Parathyroid adenoma (tissue), 2 donors: Measurements from ENCODE around the gene CDH13.

Experiments used
- H2AFZ ChIP-seq: fragments of 300-600 bp; sonication (generic); one replicate; pipeline ENCODE4 v1.7.0; 2017; ENCODE audit warnings: antibody characterized with exemption, mild to moderate bottlenecking
- H3K27ac ChIP-seq: fragments of 300-600 bp; sonication (generic); one replicate; pipeline ENCODE4 v1.7.0; 2017
- H3K27me3 ChIP-seq: fragments of 300-600 bp; sonication (generic); one replicate; pipeline ENCODE4 v1.7.0; 2017; ENCODE audit warnings: low read length; ENCODE audit not compliant: control insufficient read depth, insufficient read depth
- H3K36me3 ChIP-seq: fragments of 300-600 bp; sonication (generic); one replicate; pipeline ENCODE4 v1.7.0; 2017; ENCODE audit warnings: low read length; ENCODE audit not compliant: control insufficient read depth, insufficient read depth
- H3K4me1 ChIP-seq: fragments of 300-600 bp; sonication (generic); one replicate; pipeline ENCODE4 v1.7.0; 2017; ENCODE audit warnings: control low read depth
- H3K4me2 ChIP-seq: fragments of 300-600 bp; sonication (generic); one replicate; pipeline ENCODE4 v1.7.0; 2017; ENCODE audit warnings: low read length
- H3K4me3 ChIP-seq: fragments of 300-600 bp; sonication (generic); one replicate; pipeline ENCODE4 v1.7.0; 2017; ENCODE audit warnings: low read depth, low read length
- H3K79me2 ChIP-seq: fragments of 300-600 bp; sonication (generic); one replicate; pipeline ENCODE4 v1.7.0; 2017; ENCODE audit warnings: control low read depth
- H3K9ac ChIP-seq: fragments of 300-600 bp; sonication (generic); one replicate; pipeline ENCODE4 v1.7.0; 2017; ENCODE audit warnings: mild to moderate bottlenecking
- H3K9me3 ChIP-seq: fragments of 300-600 bp; sonication (generic); one replicate; pipeline ENCODE4 v1.7.0; 2017; ENCODE audit warnings: low read length; ENCODE audit not compliant: control insufficient read depth
- TF ChIP-seq, protein P1 (sequence below): fragments of 300-600 bp; sonication (generic); IDR thresholded peaks from one replicate; pipeline ENCODE4 v1.7.0; 2017; ENCODE audit warnings: antibody characterized with exemption, mild to moderate bottlenecking
- donor health status: primary hyperparathyroidism.

Gene CDH13

DNA sequence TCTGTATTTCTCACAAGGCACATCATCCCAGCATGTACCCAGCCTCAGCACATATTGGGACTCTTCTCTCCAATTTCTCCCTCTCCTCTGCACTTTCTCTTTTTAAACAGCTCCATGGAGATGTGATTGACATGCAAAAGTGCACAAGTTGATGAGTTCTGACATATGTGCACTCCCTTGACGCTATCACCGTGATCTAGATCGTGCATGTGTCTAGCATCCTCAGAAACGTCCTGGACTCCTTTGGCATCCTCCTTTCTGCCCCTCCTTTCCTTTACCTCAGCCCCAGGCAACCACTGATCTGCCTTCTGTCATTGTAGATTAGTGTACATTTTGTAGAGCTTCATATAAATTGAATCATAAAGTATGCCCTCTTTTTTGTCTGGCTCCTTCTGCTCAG lies 1073.0 kb downstream of the CDH13 start:
- Histone ChIP-seq H3K36me3 (no peaks in the 10 kb centered on the region), H3K4me2 (no peak overlapping the region), H3K4me1 (no peaks in the 10 kb centered on the region), H3K9me3 (no peaks in the 10 kb centered on the region), H3K27me3 (no peaks in the 10 kb centered on the region), H3K4me3 (no peak overlapping the region), H3K27ac (no peak overlapping the region), H3K9ac (no peak overlapping the region), H3K79me2 (no peaks in the 10 kb centered on the region), H2AFZ (no peak overlapping the region)
- TF ChIP-seq, protein P1, sequence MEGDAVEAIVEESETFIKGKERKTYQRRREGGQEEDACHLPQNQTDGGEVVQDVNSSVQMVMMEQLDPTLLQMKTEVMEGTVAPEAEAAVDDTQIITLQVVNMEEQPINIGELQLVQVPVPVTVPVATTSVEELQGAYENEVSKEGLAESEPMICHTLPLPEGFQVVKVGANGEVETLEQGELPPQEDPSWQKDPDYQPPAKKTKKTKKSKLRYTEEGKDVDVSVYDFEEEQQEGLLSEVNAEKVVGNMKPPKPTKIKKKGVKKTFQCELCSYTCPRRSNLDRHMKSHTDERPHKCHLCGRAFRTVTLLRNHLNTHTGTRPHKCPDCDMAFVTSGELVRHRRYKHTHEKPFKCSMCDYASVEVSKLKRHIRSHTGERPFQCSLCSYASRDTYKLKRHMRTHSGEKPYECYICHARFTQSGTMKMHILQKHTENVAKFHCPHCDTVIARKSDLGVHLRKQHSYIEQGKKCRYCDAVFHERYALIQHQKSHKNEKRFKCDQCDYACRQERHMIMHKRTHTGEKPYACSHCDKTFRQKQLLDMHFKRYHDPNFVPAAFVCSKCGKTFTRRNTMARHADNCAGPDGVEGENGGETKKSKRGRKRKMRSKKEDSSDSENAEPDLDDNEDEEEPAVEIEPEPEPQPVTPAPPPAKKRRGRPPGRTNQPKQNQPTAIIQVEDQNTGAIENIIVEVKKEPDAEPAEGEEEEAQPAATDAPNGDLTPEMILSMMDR: no peak

DNA sequence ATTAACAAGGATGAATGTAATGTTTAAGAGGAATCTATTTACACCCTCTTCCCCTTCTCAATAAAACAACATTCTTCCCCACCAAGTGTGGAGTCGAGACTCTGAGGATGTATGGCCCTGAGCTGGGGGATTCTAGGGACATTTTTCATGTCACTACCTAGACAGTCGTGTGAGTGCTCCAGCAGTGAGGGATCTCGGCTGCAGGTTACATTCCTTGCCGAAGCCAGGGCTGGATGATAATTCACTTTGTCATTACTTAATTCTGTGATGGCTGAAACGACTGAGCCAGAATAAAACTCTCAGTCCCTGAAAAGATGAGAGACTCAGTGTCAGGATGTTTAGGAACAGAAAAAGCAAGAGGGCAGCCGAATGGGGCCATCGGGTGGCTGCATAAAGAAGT lies 1074.1 kb downstream of the CDH13 start:
- Histone ChIP-seq H2AFZ (no peak overlapping the region), H3K27ac (no peak overlapping the region), H3K36me3 (no peaks in the 10 kb centered on the region), H3K27me3 (no peaks in the 10 kb centered on the region), H3K9me3 (no peaks in the 10 kb centered on the region), H3K79me2 (no peaks in the 10 kb centered on the region), H3K4me1 (no peaks in the 10 kb centered on the region), H3K4me3 (no peak overlapping the region), H3K9ac (no peak overlapping the region), H3K4me2 (no peak overlapping the region)
- TF ChIP-seq, protein P1: no peak

DNA sequence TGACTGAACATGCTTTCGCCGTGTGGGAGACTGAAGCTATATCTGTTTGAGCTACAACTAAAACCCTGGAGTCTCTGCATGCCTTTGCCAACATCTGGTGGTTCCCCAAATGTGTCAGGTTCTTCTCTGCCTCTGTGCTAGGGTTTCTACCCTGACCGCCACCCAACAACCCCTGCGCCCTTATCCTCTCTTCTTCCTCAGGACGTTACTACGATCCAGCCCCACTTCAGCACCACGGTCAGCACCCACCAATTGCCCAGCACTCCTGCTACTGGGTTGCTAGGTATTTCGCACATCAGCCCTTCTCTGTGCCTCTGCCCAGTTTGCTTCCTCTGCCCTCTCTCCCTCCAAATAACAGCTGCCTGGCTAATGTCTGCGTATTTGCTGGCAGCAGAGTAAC lies 1074.7 kb downstream of the CDH13 start:
- H3K4me2 ChIP-seq: no peak overlapping the region
- H3K27me3 ChIP-seq: no peaks in the 10 kb centered on the region
- no peak overlapping the region for H3K27ac ChIP-seq
- TF ChIP-seq, protein P1: no peak
- no peak overlapping the region for H3K9ac ChIP-seq
- no peaks in the 10 kb centered on the region for H3K9me3 ChIP-seq
- H3K36me3 ChIP-seq: no peaks in the 10 kb centered on the region
- no peak overlapping the region for H2AFZ ChIP-seq
- no peaks in the 10 kb centered on the region for H3K79me2 ChIP-seq
- no peak overlapping the region for H3K4me3 ChIP-seq
- no peaks in the 10 kb centered on the region for H3K4me1 ChIP-seq

DNA sequence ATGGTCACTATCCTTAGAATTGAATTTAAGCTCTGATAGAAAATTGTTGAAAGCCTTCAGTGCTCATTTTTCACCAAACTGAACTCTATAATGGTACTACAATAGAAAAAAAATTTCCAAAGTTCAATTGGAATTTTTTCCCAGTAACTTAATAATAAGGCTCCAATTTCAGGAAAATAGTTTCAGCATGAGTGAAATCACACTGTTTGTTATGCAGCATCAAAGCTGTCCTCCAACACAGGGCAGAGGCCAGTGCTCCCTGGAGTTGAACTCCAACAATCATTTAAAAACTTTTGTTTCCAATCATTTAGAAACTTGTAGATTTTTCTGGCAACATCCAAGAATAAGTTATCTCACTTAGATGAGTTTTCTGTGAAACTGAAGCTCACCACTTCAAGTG lies 1077.9 kb downstream of the CDH13 start:
- no peak overlapping the region for H2AFZ ChIP-seq
- H3K4me2 ChIP-seq: no peak overlapping the region
- H3K27ac ChIP-seq: no peak overlapping the region
- H3K9ac ChIP-seq: no peak overlapping the region
- H3K9me3 ChIP-seq: no peaks in the 10 kb centered on the region
- no peaks in the 10 kb centered on the region for H3K79me2 ChIP-seq
- no peaks in the 10 kb centered on the region for H3K4me1 ChIP-seq
- TF ChIP-seq, protein P1: no peak
- H3K27me3 ChIP-seq: no peaks in the 10 kb centered on the region
- no peak overlapping the region for H3K4me3 ChIP-seq
- H3K36me3 ChIP-seq: no peaks in the 10 kb centered on the region

DNA sequence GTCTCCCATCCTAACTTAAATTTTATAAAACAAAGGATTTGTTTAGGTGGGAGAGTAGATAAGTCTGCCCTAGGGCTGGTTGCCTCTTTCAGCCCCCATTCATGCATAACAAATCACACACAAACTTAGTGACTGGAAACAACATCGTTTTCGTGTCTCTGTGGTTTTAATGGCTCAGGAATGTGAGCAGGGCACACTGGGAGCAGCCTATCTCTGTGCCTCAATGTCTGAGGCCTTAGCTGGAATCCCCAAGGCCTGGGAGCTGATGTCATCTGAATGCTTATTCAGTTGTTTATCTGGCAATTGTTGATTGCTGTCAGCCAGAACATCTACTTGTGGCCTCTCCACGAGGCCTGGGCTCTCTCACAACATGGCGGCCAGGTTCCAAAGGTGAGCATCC lies 1079.1 kb downstream of the CDH13 start:
- Histone ChIP-seq H3K9me3 (no peaks in the 10 kb centered on the region), H3K79me2 (no peaks in the 10 kb centered on the region), H3K4me1 (no peaks in the 10 kb centered on the region), H2AFZ (no peak overlapping the region), H3K9ac (no peak overlapping the region), H3K4me3 (no peak overlapping the region), H3K27me3 (no peaks in the 10 kb centered on the region), H3K36me3 (no peaks in the 10 kb centered on the region), H3K4me2 (no peak overlapping the region), H3K27ac (no peak overlapping the region)
- TF ChIP-seq, protein P1: no peak
